ENCODE data around the gene CDYL2.

The CDYL2 gene

DNA sequence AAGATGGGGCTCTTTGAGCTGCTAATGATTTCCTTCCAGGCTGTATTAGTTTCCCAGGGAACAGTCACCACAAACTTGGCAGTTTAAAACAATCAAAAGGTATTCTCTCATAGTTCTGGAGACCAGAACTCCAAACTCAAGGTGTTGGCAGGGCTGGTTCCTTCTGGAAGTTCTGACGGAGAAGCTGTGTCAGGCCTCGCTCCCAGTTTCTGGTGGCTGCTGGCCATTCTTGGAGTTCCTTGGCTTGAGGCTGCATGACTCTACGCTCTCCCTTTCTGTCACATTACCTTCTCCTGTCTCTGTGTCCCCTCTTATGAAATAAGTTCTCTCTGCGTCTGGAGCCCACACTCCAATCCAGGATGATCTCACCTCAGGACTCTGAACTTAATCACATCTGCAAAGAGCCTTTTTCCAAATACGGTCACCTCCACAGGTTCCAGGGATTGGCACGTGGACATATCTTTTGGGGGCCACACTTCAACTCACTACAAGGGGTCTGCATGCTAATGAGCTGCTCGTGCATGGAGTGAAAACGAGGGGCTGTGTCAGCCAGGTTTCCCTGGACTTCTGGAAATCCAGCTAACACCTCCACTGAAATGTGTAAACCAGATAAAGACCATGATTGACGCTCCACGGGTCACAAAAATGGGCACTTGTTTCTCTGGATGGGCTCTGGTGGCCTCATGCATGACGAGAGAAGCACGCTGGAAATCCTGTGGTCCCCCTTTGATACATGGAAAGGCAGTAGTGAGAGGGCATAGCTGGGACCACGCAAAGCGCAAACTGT lies 185.3 kb downstream of the CDYL2 start:
- no peak for DNase-seq

DNA sequence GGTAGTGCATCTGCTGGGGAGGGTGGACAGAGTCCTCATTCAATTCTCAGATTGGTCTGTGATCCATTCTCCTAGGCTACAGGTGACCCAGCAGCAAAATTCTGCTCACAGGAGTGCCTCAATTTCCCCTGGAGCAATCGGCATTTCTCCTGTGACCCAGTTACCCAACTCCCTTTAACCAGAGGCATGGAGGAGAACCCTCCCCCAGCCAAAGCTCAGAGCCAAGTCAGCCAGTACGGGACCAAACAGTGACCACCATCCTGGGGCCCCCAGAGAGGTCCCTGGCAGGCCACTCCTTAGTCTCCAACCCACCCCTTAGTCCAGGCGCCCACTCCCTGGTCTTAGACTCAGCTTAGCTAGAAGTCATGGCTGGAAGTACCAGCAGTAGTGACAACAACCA lies 188.0 kb downstream of the CDYL2 start:
- DNase-seq, result no peak

DNA sequence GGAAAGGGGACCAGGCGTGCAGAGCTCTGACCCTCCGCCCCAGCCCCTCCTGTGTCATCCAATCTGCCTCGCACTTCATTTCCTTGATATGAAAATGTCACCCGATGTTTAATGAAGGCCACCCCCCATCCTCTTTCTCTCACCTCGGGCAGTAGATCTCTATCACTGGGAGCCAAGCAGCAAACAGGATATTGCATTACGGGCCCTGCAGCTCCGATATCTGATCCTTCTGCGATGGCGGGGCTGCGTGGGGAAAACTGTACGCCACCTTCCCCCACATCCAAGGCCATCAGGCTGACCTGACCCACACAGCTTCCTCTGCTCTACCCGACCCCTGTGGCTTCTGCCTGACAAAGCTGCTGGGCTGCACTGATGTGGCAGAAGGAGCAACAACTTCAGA lies 188.7 kb downstream of the CDYL2 start:
- DNase-seq, result no peak

DNA sequence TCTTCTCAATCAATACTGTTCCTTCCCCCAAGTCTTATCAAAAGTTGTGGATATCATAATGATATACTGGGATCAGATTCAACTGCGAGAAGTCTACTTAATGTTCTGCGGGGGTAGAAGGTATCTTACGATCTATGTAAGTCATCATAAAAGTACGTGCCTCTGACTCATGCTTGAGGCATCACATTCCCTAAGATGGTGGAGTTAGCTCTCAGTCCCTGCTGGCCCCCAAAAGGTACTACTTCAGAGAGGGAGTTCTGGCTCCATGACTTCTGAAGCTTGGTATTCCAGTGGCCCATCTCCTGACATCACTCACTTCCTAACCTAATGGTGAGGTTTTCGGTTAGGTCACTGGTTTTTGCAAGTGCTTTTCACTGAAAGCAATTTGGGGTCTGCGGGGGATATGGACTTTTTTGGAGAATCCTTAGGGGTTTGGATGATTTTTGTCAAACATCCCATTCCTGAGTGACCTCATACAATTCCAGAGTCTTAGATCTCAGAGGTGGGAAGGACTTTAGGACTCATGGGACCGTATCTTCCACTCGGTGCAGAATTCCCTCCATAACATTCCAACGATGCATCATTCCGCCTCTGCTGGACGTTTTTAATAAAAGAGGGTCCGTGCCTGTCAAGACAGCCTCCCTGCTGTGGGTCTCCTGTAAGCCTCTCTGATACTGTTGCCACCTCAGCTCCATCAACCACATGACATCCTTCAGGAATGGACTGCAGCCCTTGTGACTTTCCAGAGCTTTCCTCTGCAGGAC lies 189.3 kb downstream of the CDYL2 start:
- no peak for DNase-seq

DNA sequence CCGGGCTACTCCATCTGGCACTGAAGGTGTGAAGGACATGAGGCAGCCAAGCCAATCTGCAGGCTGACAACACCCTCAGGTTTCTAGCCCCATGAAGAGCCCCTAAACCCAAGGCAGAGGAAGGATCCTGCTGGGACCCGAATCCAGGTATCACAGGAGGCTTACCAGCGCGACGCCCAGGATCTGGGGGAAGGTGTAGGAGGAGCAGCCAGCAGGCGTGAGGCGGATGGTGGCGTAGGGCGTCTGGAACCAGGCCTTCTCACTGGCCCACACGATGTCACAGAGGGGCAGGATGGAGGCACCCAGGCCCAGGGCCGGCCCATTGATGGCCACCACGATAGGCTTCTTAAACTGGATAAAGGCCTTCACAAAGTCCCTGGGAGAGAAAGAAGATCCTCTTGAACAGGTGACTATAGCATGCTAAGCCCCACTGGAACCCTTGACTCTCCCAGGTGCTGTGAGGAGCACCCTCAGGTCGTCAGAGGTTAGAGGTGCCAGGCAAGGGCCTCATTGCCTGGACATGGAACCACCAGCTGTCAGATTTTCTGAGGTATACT lies 191.9 kb downstream of the CDYL2 start:
- DNase-seq, result no peak

DNA sequence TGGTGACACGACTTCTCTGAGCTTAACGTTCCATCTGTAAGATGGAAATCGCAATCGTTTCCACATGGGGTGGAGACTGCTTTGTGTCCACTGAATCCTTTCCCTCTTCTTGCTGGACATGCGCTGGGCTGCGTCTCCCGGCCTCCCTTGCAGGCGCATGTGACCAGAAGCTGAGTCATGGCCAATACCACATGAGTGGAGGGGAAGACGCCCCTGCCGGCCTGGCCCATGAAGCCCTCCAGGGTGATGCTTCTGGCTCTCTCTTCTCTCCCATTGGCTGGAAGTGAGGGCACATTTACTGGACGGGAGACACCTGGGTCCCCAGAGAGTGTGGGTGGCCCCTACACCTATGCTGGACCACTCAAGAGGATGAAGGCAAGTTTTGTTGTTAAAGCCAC lies 192.5 kb downstream of the CDYL2 start:
- DNase-seq, result no peak

DNA sequence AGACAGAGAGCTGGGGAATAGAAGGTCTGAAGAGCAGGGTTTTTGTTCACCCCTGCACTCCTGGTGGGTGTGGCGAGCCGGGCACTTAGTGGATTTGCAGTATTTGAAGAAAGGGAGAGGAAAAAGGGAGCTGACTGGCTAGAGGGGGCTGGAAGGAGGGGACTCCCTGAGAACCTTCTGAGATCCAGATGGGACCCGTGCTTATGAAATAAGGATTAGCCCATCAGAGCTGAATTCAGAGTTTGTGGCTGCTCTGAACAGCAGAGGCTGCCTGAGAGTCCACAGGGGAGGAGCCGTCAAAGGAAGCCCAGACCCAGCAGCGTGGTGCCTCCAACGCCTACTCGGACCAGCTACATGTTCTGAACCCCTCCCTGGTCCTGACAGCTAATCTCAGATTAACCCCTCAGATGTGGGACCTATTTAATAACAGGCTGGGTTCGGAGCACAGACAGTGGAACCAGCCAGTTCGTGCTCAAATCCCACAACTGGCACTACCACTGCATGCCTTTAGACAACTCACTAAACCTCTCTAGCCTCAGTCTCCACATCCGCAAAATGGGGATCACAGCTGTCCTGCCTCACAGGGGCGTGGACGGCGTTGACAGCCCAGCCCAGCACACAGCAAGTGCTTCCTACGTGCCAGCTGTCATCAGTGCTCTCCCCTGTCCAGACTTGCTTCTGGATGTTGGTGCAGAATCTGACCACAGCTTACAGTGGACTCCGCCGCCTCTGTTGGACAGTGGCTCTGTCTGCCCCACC lies 193.0 kb downstream of the CDYL2 start:
- DNase-seq, result no peak

DNA sequence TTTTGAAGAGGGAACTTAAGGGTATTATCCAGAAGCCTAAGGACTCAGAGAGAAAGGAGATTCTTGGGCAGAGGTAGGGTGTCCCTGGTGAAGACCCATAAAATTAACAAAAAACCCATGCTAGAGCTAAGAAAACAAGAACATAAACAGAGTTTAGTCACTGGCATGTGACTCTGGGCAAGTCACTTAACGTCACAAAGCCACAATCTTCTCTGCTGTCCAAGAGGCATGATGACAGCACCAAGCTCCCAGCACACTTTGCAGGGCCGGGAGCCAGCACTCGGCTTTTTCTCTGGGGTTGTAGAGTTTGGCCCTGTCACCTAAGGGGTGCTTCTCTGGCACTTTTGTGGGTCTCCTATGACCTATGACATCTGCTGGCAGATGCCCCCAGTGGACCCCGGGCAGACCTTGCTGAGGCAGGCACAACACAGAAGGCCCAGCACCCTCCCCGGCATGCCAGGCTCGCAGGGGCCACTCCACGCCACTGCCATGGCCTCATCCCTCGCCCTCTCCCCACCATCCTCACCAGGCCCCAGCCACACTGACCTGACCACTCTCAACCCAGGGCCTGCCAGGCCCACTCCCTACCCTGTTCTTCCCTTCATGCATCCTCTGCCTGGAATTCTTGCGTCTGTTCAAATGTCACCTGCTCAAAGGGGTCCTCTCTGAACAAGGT lies 193.8 kb downstream of the CDYL2 start:
- no peak for DNase-seq

DNA sequence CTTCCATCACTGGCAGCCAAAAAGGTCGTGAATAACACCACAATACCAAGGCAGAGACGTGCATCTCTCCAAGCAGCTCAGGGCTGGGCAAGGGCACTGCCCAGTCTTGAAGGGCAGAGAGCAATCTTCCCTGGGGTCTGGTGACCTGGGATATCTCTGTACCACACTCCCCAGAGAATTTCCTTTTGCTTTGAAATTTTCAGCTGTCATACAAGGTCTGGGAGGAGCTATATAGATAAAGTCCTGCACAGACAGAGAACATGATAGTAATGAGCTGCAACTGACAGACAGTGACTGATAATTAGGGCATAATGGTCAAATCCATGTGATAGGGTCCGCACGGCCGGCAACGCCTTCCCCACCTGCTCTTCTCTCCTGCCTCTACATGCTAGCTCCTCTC lies 195.5 kb downstream of the CDYL2 start:
- DNase-seq, result no peak

DNA sequence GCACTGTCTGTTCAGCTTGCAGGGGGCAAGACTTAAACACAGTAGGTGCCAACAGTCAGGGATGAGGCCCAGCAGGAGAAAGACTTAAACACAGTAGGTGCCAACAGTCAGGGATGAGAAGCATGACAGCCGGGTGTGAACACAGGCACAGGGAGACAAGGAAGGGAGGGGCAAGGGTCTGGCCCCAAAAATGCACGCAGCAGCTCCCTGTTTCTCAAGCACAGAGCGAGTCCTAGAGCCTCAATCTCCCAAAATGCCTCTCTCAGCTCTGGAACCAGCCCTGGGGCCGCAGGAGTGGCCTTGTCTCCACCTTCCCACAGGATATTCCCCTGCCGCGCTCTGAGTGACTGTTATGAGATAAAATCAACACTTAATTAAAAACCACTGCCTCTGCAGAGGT lies 197.2 kb downstream of the CDYL2 start:
- DNase-seq, result no peak

DNA sequence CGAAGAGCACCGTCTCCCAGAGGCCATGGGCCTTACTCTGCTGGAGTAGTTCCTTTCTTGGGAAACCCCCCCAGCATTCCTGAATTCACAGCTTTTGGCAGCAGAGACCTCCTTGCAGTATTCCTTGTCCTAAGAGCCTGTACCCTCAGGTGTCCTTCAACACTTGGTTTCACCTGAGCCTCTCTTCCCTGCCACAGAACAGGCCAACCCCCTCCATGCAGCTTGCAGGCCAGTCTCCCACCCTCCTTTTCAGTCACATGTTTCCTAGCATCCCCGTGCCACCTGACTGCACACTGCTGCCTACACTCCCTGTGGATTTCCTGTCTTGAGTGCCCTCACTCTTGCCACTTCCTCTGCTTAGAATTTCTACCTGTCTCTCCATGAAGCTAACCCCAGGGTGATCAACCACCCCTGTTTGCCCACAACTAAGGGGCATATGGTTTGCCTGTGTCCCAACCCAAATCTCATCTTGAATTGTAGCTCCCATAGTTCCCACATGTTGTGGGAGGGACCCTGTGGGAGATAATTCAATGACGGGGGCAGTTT lies 198.1 kb downstream of the CDYL2 start:
- DNase-seq, result no peak

DNA sequence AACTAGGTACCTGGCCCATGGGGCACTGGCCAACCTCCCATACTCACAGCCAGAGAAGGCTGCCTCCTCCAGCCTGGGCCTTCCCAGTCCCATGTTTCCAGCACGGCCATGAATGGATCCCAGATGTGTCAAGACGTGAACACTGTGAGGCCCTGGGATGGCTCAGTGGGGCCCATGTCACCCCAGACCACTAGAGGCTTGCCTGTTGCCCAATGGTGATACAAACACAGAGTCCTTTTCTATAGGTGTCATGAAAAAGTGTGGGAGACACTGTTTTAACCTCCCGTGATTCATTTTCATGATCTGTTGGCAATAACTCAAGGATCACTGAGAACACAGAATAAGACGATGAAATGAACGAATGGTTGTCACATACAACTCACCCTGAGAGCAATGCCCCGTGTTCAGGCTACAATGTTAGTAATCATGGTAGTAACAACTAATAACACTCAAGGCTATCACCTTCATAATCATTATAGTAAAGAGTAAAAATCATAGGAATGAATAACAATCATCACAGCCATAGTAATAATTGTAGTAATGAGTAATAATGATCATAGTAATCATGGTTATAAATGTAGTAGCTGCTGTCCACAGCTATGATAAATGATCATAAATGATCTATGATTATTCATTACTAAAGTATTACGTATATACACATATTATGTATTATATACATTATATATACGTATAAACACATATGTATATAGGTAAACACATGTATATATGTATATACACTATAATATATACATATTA lies 199.6 kb downstream of the CDYL2 start:
- no peak for DNase-seq

DNA sequence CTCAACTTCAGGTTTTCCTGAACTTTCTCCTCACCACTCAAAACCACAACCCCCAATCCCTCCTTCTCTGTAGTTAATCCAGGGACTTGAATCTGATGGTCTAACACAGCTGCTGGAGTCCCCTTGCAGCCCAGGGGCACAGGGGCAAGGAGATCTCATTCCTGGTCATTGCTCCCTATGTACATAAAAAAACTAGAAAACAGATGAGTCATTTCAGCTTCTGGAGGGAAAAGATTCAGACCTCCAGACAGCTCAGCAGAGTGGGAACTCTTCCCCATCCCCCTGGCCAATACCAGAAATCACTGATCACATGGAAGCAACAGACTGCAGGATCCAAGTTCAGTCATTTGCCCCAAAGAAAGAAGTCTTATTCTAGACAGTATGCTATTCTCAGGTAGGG lies 201.5 kb downstream of the CDYL2 start:
- DNase-seq, result no peak

DNA sequence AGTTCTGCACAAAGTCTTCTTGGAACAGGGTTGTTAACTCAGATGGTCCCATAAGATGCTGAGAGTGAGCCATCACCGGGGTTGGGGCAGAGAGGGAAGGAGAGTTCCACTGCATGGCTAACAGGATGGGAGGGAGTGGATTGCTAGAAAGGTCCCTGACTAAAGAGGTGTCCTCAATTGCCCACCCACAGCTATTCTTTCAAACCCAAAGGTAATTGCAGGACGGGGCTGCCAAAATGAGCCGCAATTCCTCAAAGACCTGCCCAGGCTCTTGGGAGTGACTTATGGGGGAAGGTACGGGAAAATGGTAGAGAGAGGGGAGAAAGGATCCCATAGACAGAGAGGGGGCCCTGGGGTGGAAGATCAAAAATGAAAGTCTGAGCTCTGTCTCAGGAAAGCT lies 203.2 kb downstream of the CDYL2 start:
- DNase-seq, result no peak

DNA sequence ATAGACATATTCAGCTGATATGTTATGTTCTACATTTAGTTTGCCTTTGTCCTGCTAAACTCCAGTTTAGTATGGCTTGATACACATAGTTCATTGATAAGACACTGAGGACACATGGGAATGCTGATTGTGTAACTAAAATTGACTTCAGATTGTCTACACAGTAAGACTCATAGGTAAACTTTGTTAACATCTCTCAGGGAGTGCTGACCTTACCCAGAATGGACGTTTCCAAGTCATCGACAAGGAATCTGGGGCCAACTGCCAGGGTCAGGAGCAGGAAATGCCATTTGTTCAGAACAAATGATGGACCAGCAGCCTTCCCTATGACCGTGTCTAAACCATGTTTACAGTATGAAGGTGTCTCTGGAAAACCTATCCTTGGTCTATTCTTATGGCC lies 204.9 kb downstream of the CDYL2 start:
- DNase-seq, result no peak

DNA sequence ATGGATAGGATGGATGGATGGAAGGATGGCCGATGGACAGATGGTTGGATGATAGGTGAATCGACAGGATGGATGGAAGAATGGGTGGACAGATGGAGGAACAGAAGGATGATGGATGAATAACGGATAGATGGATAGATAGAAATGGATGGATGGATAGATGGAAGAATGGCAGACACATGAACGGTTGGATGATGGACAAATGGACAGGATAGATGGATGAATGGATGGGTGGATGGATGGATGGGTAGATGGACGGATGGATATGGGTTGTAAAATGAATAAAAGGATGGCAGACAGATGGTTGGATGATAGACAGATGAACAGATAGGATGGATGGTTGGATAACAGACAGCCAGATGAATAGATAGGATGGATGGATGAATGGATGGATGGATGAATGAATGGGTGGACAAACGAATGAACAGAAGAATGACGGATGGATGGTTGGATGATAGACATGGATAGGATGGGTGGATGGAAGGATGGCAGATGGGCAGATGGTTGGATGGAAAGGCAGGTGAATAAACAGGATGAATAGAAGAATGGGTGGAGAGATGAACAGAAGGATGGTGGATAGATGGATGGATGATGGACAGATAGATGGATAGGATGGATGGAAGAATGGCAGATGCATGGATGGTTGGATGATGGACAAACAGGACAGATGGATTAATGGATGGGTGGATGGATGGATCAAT lies 207.7 kb downstream of the CDYL2 start:
- no peak for DNase-seq

DNA sequence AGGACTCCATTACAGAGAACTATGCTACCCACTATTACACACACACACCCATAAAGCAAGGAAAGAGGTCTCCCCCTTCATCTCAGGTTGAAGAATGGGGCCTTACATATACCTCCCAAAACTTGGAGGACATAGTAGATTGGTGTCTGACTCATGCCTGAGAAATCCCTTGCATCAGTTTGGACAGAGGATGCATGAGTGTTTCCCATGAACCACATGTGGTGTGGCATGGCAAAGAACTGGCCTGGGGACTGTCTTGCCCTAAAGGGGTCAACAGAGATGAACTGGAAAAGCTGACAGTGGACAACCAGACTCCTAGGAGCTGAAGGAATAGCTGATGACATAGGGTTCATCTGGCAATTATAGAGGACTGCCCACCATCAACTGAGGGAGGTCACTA lies 209.6 kb downstream of the CDYL2 start:
- DNase-seq, result no peak

DNA sequence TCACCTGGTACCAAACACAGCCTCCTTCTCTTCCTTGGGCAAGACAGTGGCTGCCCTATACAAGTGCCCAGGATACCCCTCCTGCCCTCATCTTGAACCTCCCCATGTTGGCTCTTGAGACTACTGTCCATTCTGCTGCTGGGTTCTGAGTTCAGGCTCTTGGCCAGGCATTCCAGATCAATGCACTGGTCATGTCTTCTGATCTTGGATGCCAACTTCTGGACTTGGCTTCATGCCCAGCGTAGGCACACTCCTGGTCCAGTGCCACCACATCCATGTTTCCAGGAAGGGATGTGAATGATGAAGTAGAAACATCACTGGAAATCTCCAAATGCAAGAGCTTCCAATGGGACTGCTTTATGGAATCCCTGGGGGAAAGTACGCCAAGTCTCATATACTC lies 212.1 kb downstream of the CDYL2 start:
- DNase-seq, result no peak

DNA sequence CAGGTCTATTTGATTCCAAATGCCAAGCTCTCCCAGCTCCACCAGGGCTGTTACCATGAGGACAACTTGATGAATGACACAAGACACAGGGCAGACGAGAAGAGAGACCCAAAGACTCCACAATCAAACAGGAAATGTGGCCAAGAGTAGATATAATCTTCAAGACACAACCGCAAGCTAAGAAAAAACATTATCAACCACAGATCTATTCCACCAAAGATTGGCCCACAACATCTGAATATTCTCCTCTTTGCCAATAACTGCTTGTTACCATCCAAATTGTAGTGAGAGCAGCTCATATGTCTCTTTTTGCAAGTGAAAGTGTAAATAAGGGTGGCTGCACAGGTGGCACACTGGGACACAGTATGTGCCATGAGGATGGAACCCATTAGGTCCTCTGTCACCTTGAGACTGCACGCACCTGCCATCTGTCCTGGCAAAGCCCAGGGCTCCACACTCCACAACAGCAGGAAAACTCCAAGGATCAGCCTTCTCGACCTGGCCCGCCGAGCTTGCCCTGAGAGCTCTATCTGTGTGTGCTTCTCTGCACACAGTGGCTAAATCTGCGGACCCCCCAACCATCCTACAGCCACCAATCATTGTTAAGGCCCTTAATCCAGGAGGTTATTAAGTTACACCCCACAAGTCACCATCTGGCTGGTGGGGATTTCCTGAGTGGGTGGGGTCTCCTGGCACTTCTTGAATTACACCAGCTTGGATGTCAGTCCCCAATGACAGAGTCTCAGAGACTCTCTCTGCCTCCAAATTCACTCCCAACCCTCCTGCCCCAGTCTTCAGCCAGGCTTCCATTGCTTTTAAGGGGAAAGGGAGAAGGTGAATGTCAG lies 213.1 kb downstream of the CDYL2 start:
- DNase-seq, result no peak

DNA sequence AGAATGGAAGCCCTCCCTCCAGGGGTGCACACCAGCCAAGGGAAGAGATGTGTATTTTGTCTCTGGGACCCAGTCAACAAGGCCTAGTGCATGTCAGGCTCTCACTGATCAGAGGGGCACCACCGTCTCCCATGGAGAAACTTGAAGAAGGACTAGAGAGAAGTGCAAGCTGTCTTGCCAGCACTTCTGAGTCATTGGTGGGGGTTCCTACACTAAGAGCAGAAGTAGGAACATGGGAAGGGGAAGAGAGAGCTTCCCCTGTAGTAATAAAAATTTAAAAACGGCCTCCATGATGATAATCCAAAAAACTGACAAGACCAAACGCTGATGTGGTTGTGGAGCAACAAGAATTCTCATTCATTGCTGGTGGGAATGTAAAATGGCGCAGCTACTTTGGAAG lies 217.3 kb downstream of the CDYL2 start:
- DNase-seq, result no peak
